Gastrocnemius medialis (tissue), 4 donors: ENCODE results near the gene NAA11.

ENCODE experiments used
- CTCF ChIP-seq, 5 experiments: fragments of 450-650 bp in 3 of 5; fragments of 200-600 bp in 2 of 5; sonication (generic) in 2 of 5; IDR thresholded peaks in 4 of 5; conservative IDR thresholded peaks in 1 of 5; 1 replicate in 4 of 5; 2 replicates in 1 of 5; pipeline ENCODE4 v1.5.1; 2016 to 2019; ENCODE audit warnings: antibody characterized with exemption in 5 of 5, mild to moderate bottlenecking in 3 of 5, moderate library complexity in 3 of 5
- POLR2A ChIP-seq, 2 donors: fragments of 450-650 bp; IDR thresholded peaks; one replicate each; pipeline ENCODE4 v1.6.1; 2017; ENCODE audit warnings: antibody characterized with exemption in 2 of 2, mild to moderate bottlenecking in 2 of 2, moderate library complexity in 2 of 2

- TF ChIP-seq CTCF (IDR thresholded peaks at IDR 0.05 in 4 of 5, conservative IDR thresholded peaks at IDR 0.05 in 1 of 5) (no peak), POLR2A (IDR thresholded peaks at IDR 0.05) (no peak)
Measured at GRCh38 chr4:79287718-79288117, 38.1 kb downstream of the NAA11 start.
